Left lung (tissue), 10 donors: Measurements from ENCODE around the gene METTL22. TPM values are rescaled to one million over a fixed set of nuclear protein-coding genes. Genes with fewer than 3 reads are reported as not detected.

Experiments used
- ATAC-seq: fragments of 200-7000 bp; cut with Tn5 transposase; one replicate; pipeline ENCODE4 v1.9.1; 2020; ENCODE audit warnings: moderate library complexity
- DNase-seq, 4 donors: peaks; one replicate each; pipeline ENCODE4 v3.0.0-alpha.2; 2013 to 2020
- H3K27ac ChIP-seq, 2 donors: fragments of 200-600 bp; sonication (generic) in 1 of 2; one replicate each; pipeline versions ENCODE4 v1.5.0 to v1.8.0; 2020 to 2021
- H3K27me3 ChIP-seq, 2 donors: fragments of 200-600 bp; sonication (generic) in 1 of 2; one replicate each; pipeline versions ENCODE4 v1.5.0 to v1.8.0; 2020 to 2021
- H3K36me3 ChIP-seq, 2 donors: fragments of 200-600 bp; sonication (generic) in 1 of 2; one replicate each; pipeline versions ENCODE4 v1.5.0 to v1.8.0; 2020 to 2021
- H3K4me1 ChIP-seq, 2 donors: fragments of 200-600 bp; one replicate each; pipeline ENCODE4 v1.8.0; 2021
- H3K4me3 ChIP-seq, 2 donors: fragments of 200-600 bp; sonication (generic) in 1 of 2; one replicate each; pipeline versions ENCODE4 v1.5.0 to v1.8.0; 2020 to 2021; ENCODE audit warnings: mild to moderate bottlenecking in 1 of 2
- H3K9me3 ChIP-seq, 2 donors: fragments of 200-600 bp; sonication (generic) in 1 of 2; one replicate each; pipeline versions ENCODE4 v1.5.0 to v1.8.0; 2020 to 2021
- intact Hi-C, 2 donors: fragments of 100-400 bp; cut with DNase I; formaldehyde crosslinking; loops; one replicate each; pipeline versions ENCODE4 v1.11.2 to v1.14.2; 2022
- polyA plus RNA-seq, 6 donors: library from polyadenylated mRNA; unstranded; fragments of 120-200 nt; gene quantifications; one replicate each; pipeline ENCODE4 v1.2.1, GENCODE V29; 2013; ENCODE audit not compliant: insufficient read length in 6 of 6
- total RNA-seq, 2 donors: library from RNA; stranded (reverse); fragmentation: NEBNext Ultra II Directional; extraction: Animal tissue kit (Norgen Biotek cat#: 25700); gene quantifications; one replicate each; pipeline ENCODE4 v1.2.1, GENCODE V29; 2021
- TF ChIP-seq, protein P1 (sequence below), 2 donors: fragments of 200-600 bp; sonication (generic) in 1 of 2; IDR thresholded peaks; one replicate each; pipeline versions ENCODE4 v1.5.0 to v1.8.0; 2021; ENCODE audit warnings: antibody characterized with exemption in 2 of 2
- donor health status: DM: no; HTN: yes; CAD: no.
- donor health status: DM: no; HTN: no; CAD: no.

The METTL22 gene
- total and polyA plus RNA-seq, 8 donors, result 25.9 to 43.5 (median 29.4) TPM

DNA sequence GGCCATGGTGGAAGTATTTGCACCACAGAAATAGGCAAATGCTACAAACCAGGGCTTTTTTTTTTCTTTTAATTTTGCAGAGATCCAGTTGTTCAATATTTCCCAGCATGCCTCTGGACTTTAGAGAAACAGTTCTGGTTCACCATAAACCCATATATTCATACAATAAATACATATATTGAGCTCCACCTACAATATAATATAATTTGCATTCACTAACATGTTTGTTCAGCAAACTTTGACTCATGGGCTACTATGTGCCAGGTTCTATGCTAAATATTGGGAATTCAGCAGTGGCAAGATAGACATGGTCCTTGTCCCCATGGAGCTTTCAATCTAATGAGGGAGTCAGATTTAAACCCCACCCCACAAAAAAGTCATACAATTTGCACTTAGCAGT lies 34.4 kb upstream of the METTL22 start:
- intact Hi-C loops, result no loop called here
- no peaks in the 10 kb centered on the region for H3K9me3 ChIP-seq
- TF ChIP-seq, protein P1, sequence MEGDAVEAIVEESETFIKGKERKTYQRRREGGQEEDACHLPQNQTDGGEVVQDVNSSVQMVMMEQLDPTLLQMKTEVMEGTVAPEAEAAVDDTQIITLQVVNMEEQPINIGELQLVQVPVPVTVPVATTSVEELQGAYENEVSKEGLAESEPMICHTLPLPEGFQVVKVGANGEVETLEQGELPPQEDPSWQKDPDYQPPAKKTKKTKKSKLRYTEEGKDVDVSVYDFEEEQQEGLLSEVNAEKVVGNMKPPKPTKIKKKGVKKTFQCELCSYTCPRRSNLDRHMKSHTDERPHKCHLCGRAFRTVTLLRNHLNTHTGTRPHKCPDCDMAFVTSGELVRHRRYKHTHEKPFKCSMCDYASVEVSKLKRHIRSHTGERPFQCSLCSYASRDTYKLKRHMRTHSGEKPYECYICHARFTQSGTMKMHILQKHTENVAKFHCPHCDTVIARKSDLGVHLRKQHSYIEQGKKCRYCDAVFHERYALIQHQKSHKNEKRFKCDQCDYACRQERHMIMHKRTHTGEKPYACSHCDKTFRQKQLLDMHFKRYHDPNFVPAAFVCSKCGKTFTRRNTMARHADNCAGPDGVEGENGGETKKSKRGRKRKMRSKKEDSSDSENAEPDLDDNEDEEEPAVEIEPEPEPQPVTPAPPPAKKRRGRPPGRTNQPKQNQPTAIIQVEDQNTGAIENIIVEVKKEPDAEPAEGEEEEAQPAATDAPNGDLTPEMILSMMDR (IDR thresholded peaks at IDR 0.05), result no peak
- no peak overlapping the region for H3K4me3 ChIP-seq
- no peak overlapping the region for H3K27ac ChIP-seq
- no peaks in the 10 kb centered on the region for H3K36me3 ChIP-seq
- ATAC-seq (no peak), DNase-seq (no peak)
- H3K27me3 ChIP-seq, result peaks cover 30 to 63% of the 10 kb centered on the region in 2 donors
- no peaks in the 10 kb centered on the region for H3K4me1 ChIP-seq

DNA sequence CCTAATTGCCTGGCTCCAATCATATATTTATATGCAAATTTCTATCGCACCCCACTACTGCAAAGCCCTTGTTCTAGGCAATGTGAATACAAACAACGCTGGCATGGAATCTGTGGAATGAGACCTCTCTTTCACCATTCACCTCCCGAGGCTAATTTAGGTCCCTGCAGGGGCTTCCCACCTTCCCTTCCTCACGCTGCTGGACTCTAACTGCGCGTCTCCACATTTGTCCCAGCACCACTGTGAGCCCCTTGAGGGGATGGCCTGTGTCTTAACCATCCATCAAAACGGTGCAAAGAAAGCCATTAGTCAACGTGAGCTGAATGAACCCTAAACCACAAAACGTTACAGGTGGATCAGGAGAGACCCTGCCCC lies 32.8 kb upstream of the METTL22 start:
- TF ChIP-seq, protein P1 (IDR thresholded peaks at IDR 0.05), result no peak
- Histone ChIP-seq H3K4me1 (no peaks in the 10 kb centered on the region), H3K27ac (no peak overlapping the region), H3K4me3 (no peak overlapping the region), H3K9me3 (no peaks in the 10 kb centered on the region), H3K36me3 (no peaks in the 10 kb centered on the region), H3K27me3 (peaks cover 30 to 77% of the 10 kb centered on the region in 2 donors)
- intact Hi-C loops, result no loop called here
- ATAC-seq (no peak), DNase-seq (no peak)

DNA sequence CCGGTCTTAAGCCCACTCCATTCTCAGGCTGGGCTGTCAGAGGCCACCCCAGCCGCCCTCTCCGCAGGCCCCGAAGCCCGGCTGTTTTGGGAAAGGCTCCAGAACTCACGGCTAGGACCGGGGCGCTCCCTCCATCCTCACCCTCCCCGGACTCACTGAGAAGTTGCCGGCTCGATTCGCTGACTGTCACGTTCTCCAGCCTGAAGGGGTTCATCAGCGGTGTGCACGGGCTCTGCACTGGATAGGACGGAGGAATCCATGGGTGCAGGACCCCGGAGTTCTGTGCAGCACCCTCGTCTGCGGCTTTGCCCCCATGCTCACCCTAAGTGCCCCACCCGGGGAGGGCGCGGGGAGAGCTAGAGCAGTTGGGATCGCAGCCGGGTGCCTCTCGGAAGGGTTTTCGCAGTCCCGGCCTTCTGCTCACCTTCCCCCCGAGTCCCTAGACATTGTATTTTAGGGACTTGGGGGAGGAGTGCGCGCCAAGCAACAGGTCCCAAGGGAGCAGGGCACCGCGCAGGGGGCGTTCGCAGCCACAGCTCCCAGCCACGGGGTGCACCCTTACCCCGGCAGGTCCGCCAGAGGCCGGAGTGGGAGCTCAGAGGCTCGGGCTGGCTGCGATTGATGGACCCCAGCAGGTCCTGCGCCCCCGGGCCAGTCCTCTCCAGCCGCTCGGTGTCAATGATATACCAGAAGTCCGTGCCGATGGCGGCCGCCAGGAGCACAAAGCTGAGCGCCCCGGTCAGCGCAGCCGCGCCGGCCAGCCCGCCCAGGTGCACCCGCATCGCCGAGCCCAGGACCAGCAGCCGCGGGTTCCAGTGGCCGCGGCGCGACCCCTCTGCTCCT lies 32.2 kb upstream of the METTL22 start:
- H3K27me3 ChIP-seq, result peaks cover 30 to 77% of the 10 kb centered on the region in 2 donors
- no peak for ATAC-seq

DNA sequence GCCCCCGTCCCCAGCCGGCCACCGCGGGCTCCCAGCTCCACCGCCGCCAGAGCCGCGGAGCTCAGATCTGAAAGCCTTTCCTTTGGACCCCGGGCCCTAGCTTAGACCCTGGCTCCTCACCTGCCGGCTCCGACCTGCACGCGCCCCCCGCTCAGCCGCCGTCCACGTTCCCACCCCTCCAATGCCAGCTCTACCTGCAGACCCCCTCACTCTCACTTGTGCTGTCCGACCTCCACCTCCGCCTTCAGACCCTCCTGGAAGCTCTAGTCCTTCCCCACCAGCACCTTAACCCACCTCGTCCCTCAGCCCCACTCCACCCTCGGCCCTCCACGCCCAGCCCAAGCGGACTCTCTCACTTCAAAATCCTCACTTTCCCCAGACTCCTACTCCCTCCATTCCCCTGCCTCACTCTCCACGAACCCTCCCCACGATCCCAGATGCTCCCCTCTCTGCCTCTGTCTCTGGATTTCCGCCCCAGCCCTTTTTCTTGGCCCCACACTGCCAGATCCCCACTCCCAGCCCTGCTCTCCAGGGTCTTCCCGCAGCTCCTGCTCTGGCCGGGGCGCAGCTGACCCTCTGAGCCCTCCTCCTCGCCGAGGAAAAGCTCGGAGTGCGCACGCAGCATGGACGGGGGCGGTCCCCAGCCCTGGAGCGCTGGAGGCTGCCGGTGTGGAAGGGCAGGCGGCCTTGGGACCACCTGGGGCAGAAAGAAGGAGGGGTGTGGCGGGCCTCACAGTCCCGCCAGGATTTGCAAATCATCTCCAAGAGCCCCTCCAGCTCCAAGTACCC lies 31.4 kb upstream of the METTL22 start, which contains the start of gene TMEM114:
Gene TMEM114 (minus strand): TSS at position 612 of the 789 bp plus-strand sequence. CDS start 673 bp downstream, outside the sequence.
- H3K27ac ChIP-seq, result no peak within 1 kb of the TSS
- TF ChIP-seq, protein P1 (IDR thresholded peaks at IDR 0.05), result no peak
- no peaks in the 10 kb centered on the region for H3K9me3 ChIP-seq
- H3K27me3 ChIP-seq, result peaks cover 30 to 81% of the 10 kb centered on the region in 2 donors
- intact Hi-C loops, result no loop called here
- no peaks in the 10 kb centered on the region for H3K4me1 ChIP-seq
- ATAC-seq (no peak), DNase-seq (no peak)
- no peaks in the 10 kb centered on the region for H3K36me3 ChIP-seq
- no peak within 1 kb of the TSS for H3K4me3 ChIP-seq

More for the DNA sequence above, 32.2 kb upstream of the METTL22 start:
- Histone ChIP-seq H3K27ac (no peak overlapping the region), H3K4me1 (no peaks in the 10 kb centered on the region), H3K36me3 (no peaks in the 10 kb centered on the region), H3K9me3 (no peaks in the 10 kb centered on the region), H3K4me3 (no peak overlapping the region)
- DNase-seq, result no peak
- intact Hi-C loops, result no loop called here
- TF ChIP-seq, protein P1 (IDR thresholded peaks at IDR 0.05), result no peak

DNA sequence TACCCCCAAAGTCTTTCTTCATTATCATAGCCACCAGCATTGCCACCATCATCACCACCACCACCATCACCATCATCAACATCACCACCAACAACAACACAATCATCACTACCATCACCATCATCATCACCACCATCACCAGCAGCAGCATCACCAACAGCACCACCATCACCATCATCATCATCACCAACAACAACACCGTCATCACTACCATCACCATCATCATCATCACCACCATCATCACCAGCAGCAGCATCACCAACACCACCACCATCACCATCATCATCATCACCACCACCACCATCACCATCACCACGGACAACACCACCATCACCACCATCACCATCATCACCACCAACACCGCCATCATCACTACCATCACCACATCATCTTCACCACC lies 30.7 kb upstream of the METTL22 start:
- Histone ChIP-seq H3K36me3 (no peaks in the 10 kb centered on the region), H3K27ac (no peak overlapping the region), H3K27me3 (peaks cover 30 to 78% of the 10 kb centered on the region in 2 donors), H3K4me3 (no peak overlapping the region), H3K4me1 (no peaks in the 10 kb centered on the region), H3K9me3 (no peaks in the 10 kb centered on the region)
- no peak for ATAC-seq
- DNase-seq, result no peak
- intact Hi-C loops, result no loop called here
- TF ChIP-seq, protein P1 (IDR thresholded peaks at IDR 0.05), result no peak
